Measurements from ENCODE around the gene SNTB2. TPM values are rescaled to one million over a fixed set of nuclear protein-coding genes. Genes with fewer than 3 reads are reported as not detected.

Gene SNTB2
- total and polyA plus RNA-seq, 2 of the 13 experiments (the other 11 are each of a cell fraction or from before 2014, with no cell fraction given), result 11.5 to 19.2 TPM

DNA sequence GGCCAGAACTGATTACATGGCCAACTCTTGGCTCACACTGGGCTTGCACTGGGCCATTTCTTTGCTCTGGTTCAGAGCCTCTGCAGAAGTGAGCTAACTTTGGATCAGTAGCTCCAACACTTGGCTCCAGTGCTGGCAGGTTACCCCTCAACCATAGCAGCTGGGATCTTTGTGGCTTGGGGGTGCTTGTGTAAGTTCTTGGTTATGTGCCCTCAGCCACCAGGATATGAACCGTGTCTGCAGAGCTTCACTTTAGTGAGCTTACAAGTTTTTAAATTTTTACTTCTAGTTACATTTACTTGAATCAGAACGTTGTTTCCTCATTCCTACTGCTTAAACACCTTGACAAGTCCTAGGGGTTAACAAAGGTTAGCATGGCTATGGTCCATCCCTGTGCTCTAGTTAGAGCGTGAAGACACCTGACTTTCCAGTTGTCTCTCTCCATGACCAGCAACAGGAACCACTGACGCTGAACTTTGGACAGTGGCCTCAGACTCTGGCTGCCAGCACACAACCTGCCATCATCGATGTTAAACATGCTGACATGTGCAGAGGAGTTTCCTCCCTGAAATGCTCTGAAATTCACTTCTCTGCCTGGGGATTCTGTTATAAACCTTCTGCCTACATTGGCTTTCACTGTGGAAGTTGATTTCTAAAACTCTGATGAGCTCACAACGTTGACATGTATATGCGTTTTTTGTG, 139.4 kb downstream of the SNTB2 start (continued):
- TF ChIP-seq, protein P1, sequence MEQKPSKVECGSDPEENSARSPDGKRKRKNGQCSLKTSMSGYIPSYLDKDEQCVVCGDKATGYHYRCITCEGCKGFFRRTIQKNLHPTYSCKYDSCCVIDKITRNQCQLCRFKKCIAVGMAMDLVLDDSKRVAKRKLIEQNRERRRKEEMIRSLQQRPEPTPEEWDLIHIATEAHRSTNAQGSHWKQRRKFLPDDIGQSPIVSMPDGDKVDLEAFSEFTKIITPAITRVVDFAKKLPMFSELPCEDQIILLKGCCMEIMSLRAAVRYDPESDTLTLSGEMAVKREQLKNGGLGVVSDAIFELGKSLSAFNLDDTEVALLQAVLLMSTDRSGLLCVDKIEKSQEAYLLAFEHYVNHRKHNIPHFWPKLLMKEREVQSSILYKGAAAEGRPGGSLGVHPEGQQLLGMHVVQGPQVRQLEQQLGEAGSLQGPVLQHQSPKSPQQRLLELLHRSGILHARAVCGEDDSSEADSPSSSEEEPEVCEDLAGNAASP (CRISPR knock-in tag; IDR thresholded peaks at IDR 0.05; ENCODE audit: borderline replicate concordance), result peak; percentile 64
- TF ChIP-seq DNMT1 (CRISPR knock-in tag; IDR thresholded peaks at IDR 0.05) (no peak), PAX8 (CRISPR knock-in tag; IDR thresholded peaks at IDR 0.05; ENCODE audit: borderline replicate concordance) (no peak), RBM39 (IDR thresholded peaks at IDR 0.05; ENCODE audit: low read depth, low read length, poor library complexity, severe bottlenecking) (no peak), ZNF556 (CRISPR knock-in tag; IDR thresholded peaks at IDR 0.05; ENCODE audit: borderline replicate concordance) (peak; percentile 78; the same call in 1 of the 2 replicates), NR2F2 (IDR thresholded peaks at IDR 0.05; ENCODE audit: borderline replicate concordance, low read depth) (no peak), MED1 (CRISPR knock-in tag; IDR thresholded peaks at IDR 0.05) (peak; percentile 83)
- TF ChIP-seq, protein P2, sequence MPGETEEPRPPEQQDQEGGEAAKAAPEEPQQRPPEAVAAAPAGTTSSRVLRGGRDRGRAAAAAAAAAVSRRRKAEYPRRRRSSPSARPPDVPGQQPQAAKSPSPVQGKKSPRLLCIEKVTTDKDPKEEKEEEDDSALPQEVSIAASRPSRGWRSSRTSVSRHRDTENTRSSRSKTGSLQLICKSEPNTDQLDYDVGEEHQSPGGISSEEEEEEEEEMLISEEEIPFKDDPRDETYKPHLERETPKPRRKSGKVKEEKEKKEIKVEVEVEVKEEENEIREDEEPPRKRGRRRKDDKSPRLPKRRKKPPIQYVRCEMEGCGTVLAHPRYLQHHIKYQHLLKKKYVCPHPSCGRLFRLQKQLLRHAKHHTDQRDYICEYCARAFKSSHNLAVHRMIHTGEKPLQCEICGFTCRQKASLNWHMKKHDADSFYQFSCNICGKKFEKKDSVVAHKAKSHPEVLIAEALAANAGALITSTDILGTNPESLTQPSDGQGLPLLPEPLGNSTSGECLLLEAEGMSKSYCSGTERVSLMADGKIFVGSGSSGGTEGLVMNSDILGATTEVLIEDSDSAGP (CRISPR knock-in tag; IDR thresholded peaks at IDR 0.05; ENCODE audit: borderline replicate concordance), result peak; percentile 35
- TF ChIP-seq, protein P3, sequence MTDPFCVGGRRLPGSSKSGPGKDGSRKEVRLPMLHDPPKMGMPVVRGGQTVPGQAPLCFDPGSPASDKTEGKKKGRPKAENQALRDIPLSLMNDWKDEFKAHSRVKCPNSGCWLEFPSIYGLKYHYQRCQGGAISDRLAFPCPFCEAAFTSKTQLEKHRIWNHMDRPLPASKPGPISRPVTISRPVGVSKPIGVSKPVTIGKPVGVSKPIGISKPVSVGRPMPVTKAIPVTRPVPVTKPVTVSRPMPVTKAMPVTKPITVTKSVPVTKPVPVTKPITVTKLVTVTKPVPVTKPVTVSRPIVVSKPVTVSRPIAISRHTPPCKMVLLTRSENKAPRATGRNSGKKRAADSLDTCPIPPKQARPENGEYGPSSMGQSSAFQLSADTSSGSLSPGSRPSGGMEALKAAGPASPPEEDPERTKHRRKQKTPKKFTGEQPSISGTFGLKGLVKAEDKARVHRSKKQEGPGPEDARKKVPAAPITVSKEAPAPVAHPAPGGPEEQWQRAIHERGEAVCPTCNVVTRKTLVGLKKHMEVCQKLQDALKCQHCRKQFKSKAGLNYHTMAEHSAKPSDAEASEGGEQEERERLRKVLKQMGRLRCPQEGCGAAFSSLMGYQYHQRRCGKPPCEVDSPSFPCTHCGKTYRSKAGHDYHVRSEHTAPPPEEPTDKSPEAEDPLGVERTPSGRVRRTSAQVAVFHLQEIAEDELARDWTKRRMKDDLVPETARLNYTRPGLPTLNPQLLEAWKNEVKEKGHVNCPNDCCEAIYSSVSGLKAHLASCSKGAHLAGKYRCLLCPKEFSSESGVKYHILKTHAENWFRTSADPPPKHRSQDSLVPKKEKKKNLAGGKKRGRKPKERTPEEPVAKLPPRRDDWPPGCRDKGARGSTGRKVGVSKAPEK (CRISPR knock-in tag; IDR thresholded peaks at IDR 0.05; ENCODE audit: borderline replicate concordance), result no peak; the same call in 1 of the 2 replicates
- TF ChIP-seq, protein P4, sequence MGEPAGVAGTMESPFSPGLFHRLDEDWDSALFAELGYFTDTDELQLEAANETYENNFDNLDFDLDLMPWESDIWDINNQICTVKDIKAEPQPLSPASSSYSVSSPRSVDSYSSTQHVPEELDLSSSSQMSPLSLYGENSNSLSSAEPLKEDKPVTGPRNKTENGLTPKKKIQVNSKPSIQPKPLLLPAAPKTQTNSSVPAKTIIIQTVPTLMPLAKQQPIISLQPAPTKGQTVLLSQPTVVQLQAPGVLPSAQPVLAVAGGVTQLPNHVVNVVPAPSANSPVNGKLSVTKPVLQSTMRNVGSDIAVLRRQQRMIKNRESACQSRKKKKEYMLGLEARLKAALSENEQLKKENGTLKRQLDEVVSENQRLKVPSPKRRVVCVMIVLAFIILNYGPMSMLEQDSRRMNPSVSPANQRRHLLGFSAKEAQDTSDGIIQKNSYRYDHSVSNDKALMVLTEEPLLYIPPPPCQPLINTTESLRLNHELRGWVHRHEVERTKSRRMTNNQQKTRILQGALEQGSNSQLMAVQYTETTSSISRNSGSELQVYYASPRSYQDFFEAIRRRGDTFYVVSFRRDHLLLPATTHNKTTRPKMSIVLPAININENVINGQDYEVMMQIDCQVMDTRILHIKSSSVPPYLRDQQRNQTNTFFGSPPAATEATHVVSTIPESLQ (CRISPR knock-in tag; conservative IDR thresholded peaks at IDR 0.05), result no peak
- TF ChIP-seq, protein P5, sequence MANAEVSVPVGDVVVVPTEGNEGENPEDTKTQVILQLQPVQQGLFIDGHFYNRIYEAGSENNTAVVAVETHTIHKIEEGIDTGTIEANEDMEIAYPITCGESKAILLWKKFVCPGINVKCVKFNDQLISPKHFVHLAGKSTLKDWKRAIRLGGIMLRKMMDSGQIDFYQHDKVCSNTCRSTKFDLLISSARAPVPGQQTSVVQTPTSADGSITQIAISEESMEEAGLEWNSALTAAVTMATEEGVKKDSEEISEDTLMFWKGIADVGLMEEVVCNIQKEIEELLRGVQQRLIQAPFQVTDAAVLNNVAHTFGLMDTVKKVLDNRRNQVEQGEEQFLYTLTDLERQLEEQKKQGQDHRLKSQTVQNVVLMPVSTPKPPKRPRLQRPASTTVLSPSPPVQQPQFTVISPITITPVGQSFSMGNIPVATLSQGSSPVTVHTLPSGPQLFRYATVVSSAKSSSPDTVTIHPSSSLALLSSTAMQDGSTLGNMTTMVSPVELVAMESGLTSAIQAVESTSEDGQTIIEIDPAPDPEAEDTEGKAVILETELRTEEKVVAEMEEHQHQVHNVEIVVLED (CRISPR knock-in tag; IDR thresholded peaks at IDR 0.05; ENCODE audit: borderline replicate concordance), result peak; percentile 44; the same call in 1 of the 2 replicates
- TF ChIP-seq, protein P6, sequence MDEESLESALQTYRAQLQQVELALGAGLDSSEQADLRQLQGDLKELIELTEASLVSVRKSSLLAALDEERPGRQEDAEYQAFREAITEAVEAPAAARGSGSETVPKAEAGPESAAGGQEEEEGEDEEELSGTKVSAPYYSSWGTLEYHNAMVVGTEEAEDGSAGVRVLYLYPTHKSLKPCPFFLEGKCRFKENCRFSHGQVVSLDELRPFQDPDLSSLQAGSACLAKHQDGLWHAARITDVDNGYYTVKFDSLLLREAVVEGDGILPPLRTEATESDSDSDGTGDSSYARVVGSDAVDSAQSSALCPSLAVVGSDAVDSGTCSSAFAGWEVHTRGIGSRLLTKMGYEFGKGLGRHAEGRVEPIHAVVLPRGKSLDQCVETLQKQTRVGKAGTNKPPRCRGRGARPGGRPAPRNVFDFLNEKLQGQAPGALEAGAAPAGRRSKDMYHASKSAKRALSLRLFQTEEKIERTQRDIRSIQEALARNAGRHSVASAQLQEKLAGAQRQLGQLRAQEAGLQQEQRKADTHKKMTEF (CRISPR knock-in tag; IDR thresholded peaks at IDR 0.05), result peak; percentile 59
